Activated CD8-positive, alpha-beta memory T cell treated with anti-CD3 and anti-CD28 coated beads, Interleukin-2, amount 50 U/mL, for 1 hour (primary cell): ENCODE measurements around the gene EVA1C.
"Not testable (repeated sequence)": the region's sequence is repeated elsewhere in the genome, so short reads cannot be mapped to it uniquely, and the experiment has no call there.

Experiments
- DNase-seq: peaks from one replicate; pipeline ENCODE4 v3.0.0-alpha.2; 2020; ENCODE audit errors: extremely low read depth

Gene EVA1C

DNA sequence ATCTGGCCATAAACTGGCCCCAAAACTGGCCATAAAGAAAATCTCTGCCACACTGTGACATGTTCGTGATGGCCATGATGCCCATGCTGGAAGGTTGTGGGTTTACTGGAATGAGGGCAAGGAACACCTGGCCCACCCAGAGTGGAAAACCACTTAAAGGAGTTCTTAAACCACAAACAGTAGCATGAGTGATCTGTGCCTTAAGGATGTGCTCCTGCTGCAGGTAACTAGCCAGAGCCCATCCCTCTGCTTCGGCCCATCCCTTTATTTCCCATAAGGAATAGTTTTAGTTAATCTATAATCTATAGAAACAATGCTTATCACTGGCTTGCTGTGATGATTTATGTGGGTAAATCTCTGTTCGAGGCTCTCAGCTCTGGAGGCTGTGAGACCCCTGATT lies 50.1 kb downstream of the EVA1C start:
- DNase-seq: not testable (repeated sequence)

DNA sequence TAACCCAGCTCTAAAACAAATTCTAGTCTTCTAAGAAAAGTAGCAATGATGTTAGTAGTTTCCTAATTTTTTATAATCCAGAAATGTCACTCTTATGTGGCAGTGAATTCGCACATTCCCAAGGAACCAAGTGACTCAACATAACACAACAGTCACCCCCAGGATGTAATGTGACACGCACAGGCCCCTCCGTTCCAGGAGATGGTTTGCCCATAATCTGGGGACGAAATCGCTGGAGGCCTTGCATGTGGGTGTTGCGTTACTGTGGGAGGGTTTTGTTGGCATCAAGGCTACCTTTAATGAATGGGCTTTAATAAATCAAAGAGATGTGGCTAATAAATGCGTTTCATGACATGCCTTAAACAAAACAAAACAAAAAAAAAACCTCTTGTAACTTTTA lies 50.9 kb downstream of the EVA1C start:
- DNase-seq: no peak

DNA sequence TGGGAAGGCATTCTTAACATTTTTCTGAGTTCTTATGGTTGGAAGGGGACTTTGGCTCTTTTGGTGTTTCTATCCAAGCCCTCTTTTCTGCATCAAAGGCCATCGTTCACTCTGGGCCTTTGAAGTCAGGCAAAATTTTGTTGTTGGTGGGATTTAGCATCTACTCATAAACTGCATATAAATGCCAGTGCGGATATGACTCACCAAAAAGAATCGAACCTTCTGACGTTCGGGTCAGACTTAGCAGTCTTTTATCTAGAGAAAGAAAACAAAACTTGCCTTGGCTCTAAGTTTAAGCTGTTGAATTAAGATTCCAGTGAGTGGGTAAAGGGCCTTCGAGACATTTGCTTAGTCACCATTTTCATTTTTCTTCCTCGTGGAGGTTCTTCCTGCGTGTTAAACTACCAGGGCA lies 51.4 kb downstream of the EVA1C start:
- no peak for DNase-seq

DNA sequence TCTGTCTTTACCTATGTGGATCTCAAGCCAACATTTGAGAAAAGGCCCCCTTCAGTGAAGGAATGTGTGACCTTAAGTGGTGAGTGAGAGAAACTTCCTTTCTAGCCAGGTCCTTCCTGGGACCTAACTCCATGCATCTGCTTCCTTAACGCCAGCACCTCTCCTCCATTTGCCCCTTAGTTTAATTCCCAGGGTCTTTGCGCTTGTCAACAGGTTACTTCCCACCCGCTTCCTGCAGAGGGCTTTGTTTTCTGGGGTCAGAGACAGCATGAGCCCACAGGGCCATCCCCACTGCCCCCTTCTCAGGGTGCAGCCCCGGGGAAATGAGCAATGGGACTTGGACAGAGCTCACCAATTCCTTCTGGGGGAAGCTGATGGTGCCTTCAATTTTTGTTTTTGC lies 54.8 kb downstream of the EVA1C start:
- no peak for DNase-seq

DNA sequence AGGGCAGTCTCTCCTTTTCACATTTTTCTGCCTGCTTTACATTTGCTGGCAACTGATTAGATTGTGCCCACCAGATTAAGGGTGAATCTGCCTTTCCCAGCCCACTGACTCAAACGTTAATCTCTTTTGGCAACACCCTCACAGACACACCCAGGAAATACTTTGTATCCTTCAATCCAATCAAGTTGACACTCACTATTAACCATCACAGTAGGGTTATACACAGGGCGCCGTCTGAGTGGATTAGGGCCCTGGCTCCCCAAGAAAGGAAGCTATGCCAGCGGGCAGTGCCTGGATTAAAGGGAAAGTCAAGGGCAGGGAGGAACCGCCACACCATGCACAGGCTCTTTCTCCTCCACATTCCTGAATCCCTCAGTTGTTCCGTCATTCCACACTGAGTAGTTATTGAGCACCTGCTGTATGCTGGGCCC lies 56.2 kb downstream of the EVA1C start:
- no peak for DNase-seq

DNA sequence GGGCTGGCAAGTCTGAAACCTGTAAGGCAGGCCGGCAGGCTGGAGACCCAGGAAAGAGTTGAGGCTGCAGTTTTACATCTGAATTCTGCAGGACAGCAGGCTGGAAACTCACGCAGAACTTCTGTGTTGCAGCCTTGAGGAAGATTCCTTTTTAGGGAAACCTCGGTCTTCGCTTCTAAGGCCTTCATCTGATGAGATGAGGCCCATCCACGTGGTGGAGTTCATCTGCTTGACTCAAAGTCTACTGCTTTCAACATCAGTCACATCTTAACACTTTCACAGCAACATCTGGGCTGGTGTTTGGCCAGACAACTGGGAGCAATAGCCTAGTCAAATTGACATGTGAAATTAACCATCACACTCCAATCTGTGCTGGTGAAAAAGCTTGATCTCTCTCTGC lies 57.1 kb downstream of the EVA1C start:
- DNase-seq: no peak

DNA sequence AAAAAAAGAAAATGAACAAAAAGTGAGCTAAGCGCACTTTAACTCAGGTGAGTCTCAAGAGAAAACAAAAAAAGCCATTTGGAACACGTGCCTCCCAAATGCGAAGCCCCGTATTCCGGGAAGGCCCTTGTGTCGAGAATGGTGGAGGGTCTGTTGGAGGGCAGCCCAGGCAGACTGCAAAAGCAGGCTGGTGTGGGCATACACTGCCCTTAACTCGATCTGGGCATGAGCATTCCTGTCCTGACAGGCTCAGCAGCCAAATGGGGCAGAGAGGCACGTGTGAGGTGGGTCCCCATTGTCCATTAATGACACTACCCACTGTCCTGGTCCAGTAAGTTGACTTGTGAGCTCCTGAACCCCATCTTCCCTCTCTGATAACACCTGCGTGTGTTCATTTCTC lies 57.7 kb downstream of the EVA1C start:
- no peak for DNase-seq

DNA sequence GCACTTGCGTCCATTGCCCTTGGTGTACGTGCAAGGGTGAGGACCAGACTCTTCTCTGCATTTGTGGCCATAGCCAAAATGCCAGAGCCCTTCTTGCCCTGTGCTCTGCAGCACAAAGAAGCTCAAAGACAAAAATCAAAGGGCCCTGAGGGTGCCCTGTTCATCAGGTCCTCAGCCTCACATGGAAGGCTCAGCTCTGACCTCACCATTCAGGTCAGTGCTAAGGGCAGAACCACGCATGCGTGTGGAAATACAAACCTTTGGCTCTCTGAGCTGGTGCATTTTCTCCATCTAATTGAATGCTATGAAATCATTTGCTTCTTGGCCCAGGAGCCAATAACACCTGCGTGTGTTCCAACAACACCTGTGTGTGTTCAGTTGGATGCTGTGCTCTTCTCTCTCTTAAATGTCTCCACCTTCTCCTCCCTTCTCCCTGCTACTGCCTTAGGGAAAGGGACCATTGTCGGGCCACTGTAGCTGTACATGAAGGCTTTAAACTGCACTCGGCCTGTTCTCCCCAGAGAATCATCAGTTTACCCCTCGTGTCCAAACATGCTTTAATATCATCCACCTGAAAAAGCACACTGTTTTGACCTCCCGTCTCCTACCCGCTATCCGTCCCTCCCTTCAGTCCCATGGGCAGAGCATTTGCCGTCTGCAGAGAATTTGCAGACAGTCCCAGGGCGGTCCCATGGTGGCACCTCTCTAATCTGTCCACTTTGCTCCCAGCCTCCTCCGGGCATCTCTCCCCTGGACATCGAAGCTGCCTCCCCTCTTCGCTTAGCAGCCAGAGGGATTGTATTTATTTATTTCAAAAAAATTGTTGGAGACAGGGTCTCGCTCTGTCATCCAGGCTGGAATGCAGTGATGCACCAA lies 60.6 kb downstream of the EVA1C start:
- DNase-seq: no peak

DNA sequence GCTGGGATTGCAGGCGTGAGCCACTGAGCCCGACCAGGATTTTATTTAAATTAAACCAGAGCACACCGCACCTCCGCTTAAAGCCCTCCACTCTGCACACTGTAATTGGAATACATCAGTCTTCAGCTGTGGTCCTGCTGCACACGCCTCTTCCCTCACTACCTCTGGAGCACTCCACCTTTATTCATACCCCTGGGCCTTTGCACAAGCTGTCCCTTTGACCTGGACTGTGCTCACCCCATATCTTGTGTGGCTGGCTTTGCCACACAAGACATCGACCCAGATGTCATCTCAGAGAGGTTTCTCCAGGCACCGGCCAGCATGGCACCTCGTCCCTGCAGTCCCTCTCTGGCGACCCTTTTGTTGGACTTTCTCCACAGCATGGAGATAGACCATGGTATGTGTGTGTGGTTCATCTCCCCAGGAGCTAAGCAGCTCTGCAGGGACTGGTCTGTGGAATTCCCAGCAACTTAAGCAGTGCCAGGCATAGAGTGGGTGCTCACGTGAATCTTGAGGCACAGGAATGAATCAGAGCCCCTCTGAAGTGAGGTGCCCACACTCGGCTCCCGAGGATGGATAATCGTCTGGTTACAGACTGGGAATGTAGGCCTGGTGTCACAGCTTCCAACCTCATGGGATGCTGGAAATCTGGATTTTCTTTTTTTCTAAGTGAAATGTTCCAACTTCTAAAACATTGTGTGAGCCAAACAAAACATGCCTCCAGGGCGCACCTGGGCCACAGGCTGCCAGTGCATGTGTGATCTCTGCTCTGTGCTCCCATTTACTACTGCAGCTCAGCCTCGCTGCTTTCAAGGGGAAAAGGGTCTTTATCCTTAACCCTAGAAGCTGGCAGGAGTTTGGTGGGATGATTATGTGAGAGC lies 61.9 kb downstream of the EVA1C start:
- no peak for DNase-seq

DNA sequence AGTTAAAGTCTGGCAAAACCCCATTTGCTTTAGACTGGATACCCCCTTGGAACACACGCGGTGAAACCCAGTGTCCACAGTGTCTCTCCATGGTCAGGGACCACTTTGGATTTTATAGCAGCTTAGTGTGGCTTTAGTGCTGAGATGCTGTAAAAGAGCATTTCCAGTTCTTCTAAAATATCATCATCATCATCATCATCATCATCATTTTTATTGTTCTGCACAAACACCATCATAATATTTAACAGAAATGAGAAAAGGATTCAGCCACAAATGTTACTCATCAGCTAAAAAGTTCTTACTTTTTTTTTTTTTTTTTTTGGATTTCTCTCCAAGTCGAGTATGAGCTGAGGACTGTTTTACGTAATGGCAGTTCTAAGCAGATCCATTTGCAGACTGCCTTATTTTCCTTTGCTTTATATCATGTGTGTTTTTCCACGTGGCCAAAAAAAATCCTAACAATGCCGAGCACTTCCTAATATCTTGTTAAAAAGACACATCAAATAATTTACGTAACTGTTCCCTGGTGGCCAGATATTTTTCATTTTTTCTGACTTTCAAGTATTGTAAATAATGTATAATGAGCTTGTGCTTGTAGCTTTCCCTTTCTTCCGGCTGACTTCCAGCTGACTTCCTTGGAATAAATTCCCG lies 62.8 kb downstream of the EVA1C start:
- DNase-seq: no peak

DNA sequence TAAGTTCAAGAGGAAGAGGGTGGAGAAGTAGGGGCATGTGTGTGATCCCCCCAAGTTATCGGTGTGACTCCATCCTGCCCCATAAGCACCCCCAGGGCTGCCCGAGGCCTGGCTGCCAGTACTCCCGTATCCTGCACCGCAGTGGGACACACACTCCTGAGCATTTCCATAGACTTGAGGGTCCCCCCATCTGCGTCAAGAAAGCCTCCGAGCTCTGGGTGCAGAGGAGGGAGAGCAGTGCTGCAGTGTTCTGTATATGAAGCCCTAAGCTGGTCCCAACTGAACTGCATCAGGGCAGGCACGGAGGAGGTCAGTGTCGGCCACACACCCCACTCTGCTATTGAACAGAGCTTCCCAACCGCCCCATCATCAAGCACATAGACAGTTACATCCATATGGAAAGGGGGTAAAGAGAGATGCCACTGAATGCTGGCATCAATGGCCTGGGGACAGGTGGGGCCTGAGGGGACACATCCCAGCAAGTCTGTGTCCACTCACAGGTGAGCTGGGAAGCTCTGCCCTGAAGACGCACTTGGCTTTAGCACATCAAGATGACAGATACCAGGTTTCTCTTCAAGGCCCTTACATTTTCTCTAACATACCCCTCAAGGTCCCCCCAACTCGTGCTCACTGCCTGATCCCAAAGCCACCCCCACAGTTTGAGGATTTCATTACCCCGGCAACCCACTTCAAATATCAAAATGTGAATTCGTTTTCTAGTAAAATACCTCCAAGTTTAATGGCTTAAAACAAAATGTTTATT lies 64.3 kb downstream of the EVA1C start:
- DNase-seq: no peak

DNA sequence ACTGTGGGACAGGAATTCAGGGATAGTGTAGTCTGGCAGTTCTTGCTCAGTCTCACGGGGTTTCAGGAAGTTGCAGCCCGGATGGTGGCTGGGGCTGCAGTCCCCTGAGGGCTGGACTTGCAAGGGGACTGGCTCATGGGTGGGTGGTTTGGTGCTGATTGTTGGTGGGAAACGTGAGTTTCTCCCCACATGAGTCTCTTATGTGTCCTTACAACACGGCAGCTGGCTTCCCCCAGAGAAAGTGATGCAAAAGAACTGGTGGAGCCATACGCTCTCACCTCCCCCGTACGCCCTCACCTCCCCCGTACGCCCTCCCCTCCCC lies 64.9 kb downstream of the EVA1C start:
- DNase-seq: no peak

DNA sequence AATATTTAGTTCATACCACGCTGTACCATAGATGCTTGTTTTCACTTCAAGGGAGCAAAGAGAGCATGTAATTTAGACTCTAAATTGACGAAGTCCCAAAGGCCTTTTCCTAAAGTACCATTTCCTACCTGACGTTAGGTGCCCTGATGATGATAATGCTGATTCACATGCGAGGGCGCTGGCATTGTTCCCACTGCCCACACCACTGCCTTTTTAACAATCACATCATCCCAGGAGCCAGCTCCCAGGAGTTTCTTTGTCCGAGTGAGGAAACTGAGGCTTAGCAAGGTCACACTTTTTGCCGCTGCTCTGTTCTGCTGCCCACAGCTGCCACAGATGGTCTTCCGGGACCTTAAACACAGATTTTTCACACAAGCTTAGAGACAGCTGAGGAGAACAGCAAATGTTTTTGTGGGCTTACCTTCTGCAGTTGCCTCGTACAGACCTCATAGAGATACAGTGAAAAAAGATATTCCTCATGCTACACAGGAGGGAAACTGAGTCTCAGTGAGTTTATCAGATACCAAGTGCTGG lies 69.4 kb downstream of the EVA1C start:
- DNase-seq: no peak

DNA sequence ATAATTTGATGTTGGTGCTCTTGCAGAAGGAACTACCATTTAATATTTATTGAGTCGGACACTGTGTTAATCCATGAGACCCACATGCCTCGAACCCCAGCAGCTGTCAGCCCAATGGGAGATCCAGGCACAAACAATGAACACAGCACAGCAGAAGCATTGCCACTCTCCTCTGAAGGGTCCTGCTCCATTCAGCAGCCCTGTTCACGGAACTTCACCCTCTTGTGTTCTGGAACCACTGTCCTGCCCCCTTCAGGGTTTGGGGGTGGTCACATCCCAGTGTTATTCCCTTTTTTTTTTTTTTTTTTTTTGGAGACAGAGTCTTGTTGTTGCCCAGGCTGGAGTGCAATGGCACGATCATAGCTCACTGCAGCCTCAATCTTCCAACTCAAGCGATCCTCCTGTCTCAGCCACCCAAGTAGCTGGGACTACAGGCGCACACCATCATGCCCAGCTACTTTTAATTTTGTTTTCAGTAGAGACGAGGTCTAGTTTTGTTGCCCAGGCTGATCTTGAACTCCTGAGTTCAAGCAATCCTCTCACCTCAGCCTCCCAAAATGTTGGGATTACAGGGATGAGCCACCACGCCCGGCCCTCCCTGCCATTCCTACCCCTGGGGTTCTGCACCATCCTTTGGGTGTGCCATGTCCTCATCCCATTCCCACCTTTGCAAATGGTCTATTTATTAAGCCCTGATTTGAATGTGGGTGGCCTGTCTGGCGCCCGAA lies 70.2 kb downstream of the EVA1C start:
- no peak for DNase-seq

DNA sequence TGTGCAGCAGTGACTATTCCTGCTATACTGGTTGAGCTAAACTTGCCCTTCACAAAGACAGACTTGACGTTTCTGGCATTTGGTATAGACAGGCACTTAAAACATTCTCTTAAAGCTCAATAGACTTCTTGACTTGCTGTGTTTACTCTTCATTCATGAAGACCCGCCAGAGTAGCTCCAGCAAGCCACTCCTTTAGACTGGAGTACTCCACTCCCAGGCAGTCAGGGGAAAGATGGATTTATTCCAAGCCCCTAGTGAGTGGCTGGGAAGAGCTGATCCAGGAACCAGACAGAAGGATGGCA lies 70.7 kb downstream of the EVA1C start:
- DNase-seq: no peak

DNA sequence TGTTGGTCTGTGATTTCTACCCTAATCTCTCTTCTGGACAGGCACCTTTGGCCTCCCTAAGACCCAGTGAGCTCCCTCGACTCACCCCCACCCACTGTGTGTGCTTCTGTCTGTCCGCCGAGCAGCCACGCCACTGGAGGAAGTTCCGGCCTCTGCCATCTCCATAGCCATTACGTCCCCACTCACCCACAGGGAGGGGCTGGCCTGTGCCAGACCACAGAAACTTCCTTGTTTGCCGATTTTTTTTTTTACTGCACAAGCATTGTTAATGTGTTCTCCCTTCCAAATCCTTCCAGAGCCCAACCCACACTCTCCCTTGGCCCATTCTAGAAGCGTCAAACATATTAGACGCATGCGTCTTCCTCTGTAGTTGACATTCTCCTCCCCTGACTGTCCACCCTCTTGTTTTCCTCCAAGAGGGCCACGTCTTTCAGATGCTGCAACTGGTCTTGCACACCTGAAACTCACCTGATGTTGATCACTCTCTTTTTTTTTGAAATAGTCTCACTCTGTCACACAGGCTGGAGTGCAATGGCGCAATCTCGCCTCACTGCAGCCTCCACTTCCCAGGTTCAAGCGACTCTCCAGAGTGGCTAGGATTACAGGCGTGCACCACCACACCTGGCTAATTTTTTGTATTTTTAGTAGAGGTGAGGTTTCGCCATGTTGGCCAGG lies 72.3 kb downstream of the EVA1C start:
- DNase-seq: no peak

DNA sequence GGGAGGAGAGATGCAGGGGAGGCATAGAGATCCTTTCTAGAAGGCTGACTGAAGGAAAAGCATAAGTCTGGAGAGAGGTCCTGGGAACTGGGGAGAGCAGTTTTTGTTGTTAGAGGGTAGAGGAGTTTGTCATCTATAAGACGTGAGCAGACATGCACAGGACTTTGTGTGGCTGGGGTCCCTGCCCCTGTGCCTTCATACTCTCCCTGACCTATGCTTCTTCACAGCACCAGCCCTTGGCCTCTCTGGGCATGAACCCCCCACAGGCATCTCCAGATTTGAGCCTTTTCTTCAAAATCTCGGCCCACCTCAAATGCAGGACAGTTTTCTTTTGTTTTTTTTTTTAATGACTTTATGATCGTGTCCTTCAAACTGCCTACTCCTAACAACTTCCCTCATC lies 79.9 kb downstream of the EVA1C start:
- no peak for DNase-seq

DNA sequence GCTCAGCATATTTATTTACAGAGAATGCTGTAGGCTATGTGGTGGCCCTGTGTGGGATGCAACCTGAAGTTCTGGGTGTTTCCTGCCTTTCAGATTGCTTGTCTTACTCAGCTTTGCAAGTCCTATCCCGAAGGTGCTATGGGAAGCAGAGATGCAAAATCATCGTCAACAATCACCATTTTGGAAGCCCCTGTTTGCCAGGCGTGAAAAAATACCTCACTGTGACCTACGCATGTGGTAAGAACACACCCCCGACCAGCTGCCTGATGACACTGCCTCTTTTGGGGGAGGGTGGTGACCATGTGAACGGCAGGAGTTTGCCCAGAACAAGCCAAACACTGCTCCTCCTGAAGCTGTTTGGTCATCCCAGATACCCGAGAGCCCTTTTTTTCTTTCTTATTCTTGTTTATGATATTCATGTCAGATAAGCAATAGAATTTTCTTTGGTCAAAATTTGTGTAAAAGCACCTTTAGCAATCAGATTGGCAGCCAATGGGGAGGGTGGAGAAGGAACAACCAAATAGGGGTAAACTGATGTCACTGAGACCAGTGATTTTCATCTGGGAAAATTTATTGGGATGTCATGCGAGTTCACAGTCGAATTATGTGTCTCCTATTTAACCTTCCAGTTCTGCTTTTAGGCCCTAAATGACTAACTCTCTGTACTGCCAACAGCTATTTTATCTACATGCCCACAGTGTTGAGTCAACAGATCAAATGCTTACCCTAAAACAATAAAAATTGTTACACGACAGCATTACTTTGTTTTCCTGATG lies 82.6 kb downstream of the EVA1C start:
- no peak for DNase-seq

DNA sequence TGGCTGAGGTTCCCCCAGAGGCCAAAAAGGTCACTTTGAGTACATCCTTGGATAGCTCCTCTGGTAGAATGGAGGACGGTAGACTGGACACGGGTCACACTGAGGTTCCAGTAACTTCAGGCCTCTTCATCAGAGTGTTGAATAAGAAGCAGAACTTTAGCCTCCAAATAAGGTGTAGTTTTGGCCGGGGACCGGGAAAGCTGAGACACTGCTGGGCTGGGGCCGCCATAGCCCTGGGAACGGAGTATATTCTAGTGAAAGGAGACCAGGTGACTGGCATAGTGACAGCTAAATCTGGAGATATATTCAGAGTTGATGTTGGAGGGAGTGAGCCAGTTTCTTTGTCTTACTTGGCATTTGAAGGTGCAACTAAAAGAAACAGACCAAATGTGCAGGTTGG lies 84.1 kb downstream of the EVA1C start:
- no peak for DNase-seq
